ENCODE data around the gene BCL7A. TPM values are rescaled to one million over a fixed set of nuclear protein-coding genes. Genes with fewer than 3 reads are reported as not detected.
A peak's percentile ranks its signal among the peaks of the same experiment; 100 is the strongest.

BCL7A gene
- total and polyA plus RNA-seq, 4 donors, result 3.5 to 8.3 (median 4.9) TPM

DNA sequence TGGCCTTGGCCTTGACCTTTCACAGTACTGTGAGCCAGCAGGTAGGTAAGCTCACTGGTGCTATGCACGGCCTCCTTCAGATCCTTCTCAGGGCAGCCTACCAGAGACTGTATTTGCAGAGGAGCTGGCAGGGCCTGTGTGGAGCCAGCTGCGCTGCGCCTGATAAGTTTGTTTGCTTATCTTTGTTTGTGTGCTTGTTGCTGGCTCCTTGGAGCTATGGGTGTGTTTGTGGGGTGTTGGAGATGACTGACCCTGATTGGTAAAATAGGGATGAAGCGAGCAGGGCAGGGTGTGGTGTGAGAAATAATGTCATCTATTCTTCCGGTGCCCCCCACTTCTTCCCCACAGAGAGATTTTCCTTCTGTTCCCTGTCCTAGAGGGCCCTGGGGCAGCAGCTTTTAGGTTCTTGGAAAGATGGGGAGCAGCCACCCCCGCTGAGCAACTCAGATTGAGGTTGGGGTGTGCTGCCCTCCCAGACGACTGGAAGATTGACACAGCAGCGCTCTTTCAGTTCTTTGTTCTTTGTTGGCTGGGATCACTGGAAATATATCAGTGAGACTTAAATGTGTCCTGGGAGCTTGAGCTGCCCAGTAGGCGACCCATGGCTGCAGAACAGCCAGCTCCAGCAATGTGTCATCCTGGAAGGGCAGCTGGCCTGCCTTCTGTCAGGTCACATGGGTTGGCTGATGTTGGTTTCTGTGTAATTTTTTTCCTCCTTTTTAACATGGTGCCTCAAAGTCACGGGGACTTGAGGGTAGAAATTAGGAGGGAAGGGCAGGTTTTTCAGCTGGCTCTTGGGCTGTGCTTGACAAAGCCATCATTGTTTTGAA, 76.5 kb downstream of the BCL7A start:
- Histone ChIP-seq H3K27me3 (ENCODE audit: control insufficient read depth in 4 of 4, insufficient read depth in 4 of 4, low read length in 3 of 4) (no peaks in the 10 kb centered on the region), H3K36me3 (ENCODE audit: control insufficient read depth in 4 of 4, insufficient read depth in 3 of 4, low read depth in 1 of 4, low read length in 3 of 4) (no peaks in the 10 kb centered on the region), H3K9ac (ENCODE audit: low read depth in 1 of 2, low read length in 2 of 2) (no peak overlapping the region), H3K9me3 (ENCODE audit: control insufficient read depth in 4 of 4, low read length in 3 of 4) (no peaks in the 10 kb centered on the region), H3K4me1 (ENCODE audit: control insufficient read depth in 4 of 4, insufficient read depth in 4 of 4, low read length in 3 of 4) (peaks cover 19 to 34% (median 24%) of the 10 kb centered on the region in 4 donors), H3K4me3 (ENCODE audit: low read depth in 1 of 3, low read length in 3 of 3) (no peak overlapping the region), H3K27ac (ENCODE audit: low read depth in 1 of 2, low read length in 2 of 2) (peak overlapping the region; percentile 43 to 55)
- 33% methylated on average over 10 of the region's 10 CpGs for WGBS
- DNase-seq (ENCODE audit: low spot score), result peak; percentile 76
- TF ChIP-seq, protein P1, sequence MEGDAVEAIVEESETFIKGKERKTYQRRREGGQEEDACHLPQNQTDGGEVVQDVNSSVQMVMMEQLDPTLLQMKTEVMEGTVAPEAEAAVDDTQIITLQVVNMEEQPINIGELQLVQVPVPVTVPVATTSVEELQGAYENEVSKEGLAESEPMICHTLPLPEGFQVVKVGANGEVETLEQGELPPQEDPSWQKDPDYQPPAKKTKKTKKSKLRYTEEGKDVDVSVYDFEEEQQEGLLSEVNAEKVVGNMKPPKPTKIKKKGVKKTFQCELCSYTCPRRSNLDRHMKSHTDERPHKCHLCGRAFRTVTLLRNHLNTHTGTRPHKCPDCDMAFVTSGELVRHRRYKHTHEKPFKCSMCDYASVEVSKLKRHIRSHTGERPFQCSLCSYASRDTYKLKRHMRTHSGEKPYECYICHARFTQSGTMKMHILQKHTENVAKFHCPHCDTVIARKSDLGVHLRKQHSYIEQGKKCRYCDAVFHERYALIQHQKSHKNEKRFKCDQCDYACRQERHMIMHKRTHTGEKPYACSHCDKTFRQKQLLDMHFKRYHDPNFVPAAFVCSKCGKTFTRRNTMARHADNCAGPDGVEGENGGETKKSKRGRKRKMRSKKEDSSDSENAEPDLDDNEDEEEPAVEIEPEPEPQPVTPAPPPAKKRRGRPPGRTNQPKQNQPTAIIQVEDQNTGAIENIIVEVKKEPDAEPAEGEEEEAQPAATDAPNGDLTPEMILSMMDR (IDR thresholded peaks at IDR 0.05; ENCODE audit: low read depth, low read length, missing input control), result no peak
- peak; percentile 9 to 38 for TF ChIP-seq RXRA (IDR thresholded peaks at IDR 0.05)
- TF ChIP-seq, protein P2, sequence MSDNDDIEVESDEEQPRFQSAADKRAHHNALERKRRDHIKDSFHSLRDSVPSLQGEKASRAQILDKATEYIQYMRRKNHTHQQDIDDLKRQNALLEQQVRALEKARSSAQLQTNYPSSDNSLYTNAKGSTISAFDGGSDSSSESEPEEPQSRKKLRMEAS (IDR thresholded peaks at IDR 0.05), result no peak
- peak in 1 of 2 donors; percentile 20 for TF ChIP-seq JUND (IDR thresholded peaks at IDR 0.05)
- peak in 1 of 2 donors; percentile 10 for TF ChIP-seq HNF4A (conservative IDR thresholded peaks at IDR 0.05)
- peak; percentile 25 for TF ChIP-seq FOXA2 (IDR thresholded peaks at IDR 0.05)
- TF ChIP-seq SP1 (IDR thresholded peaks at IDR 0.05), result peak; percentile 14
- peak; percentile 67 for TF ChIP-seq NR2F2 (IDR thresholded peaks at IDR 0.05)
- TF ChIP-seq YY1 (IDR thresholded peaks at IDR 0.05), result peak; percentile 16

DNA sequence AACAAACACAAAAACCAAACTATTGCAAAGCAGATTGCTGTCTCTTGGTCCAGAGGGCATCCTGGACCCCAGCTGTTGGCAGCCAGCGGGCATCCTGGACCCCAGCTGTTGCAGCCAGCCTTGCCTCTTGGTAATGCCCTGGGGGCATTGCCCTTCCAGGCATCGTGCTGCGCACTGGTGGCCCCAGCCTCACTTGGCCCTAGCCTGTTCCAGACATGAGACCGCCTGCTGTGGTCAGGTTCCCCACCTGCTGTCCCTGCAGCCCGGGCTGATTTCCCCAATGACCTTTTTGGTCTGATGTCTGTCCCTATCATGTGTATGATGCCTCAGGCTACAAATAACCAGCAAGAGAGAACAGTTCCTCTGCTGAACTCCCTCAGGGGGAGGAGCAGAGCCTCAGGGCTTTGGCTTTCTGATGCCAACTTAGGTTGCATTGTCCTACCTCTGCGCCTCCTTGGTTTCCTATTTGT, 77.6 kb downstream of the BCL7A start:
- no peak for TF ChIP-seq FOXA2 (IDR thresholded peaks at IDR 0.05)
- no peak for TF ChIP-seq RXRA (IDR thresholded peaks at IDR 0.05)
- TF ChIP-seq, protein P3, sequence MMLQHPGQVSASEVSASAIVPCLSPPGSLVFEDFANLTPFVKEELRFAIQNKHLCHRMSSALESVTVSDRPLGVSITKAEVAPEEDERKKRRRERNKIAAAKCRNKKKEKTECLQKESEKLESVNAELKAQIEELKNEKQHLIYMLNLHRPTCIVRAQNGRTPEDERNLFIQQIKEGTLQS (IDR thresholded peaks at IDR 0.05), result no peak
- no peak for TF ChIP-seq HNF4G (IDR thresholded peaks at IDR 0.05)
- no peak for TF ChIP-seq RAD21 (IDR thresholded peaks at IDR 0.05)
- TF ChIP-seq YY1 (IDR thresholded peaks at IDR 0.05), result no peak
- TF ChIP-seq JUND (IDR thresholded peaks at IDR 0.05), result no peak
- TF ChIP-seq NR2F2 (IDR thresholded peaks at IDR 0.05), result no peak
- TF ChIP-seq FOXA1 (IDR thresholded peaks at IDR 0.05), result no peak
- TF ChIP-seq TAF1 (conservative IDR thresholded peaks at IDR 0.05), result no peak
- TF ChIP-seq SP1 (IDR thresholded peaks at IDR 0.05), result no peak
- no peak for TF ChIP-seq GABPA (IDR thresholded peaks at IDR 0.05 in 1 of 2, conservative IDR thresholded peaks at IDR 0.05 in 1 of 2)
- TF ChIP-seq ZBTB33 (IDR thresholded peaks at IDR 0.05), result no peak
- TF ChIP-seq, protein P2 (IDR thresholded peaks at IDR 0.05), result no peak
- no peaks in the 10 kb centered on the region for H3K9me3 ChIP-seq (ENCODE audit: control insufficient read depth in 4 of 4, low read length in 3 of 4)
- no peaks in the 10 kb centered on the region for H3K36me3 ChIP-seq (ENCODE audit: control insufficient read depth in 4 of 4, insufficient read depth in 3 of 4, low read depth in 1 of 4, low read length in 3 of 4)
- WGBS, result 87% methylated on average over 6 of the region's 6 CpGs
- H3K9ac ChIP-seq (ENCODE audit: low read depth in 1 of 2, low read length in 2 of 2), result no peak overlapping the region
- H3K4me1 ChIP-seq (ENCODE audit: control insufficient read depth in 4 of 4, insufficient read depth in 4 of 4, low read length in 3 of 4), result peaks cover 19 to 34% (median 27%) of the 10 kb centered on the region in 4 donors
- H3K4me3 ChIP-seq (ENCODE audit: low read depth in 1 of 3, low read length in 3 of 3), result no peak overlapping the region
- no peaks in the 10 kb centered on the region for H3K27me3 ChIP-seq (ENCODE audit: control insufficient read depth in 4 of 4, insufficient read depth in 4 of 4, low read length in 3 of 4)
- DNase-seq (ENCODE audit: low spot score), result no peak
- no peak overlapping the region for H3K27ac ChIP-seq (ENCODE audit: low read depth in 1 of 2, low read length in 2 of 2)
